Activated T-helper 1 cell treated with anti-CD3 and anti-CD28 coated beads, Interleukin-2, amount 50 U/mL, for 16 hours (primary cell): ENCODE results near the gene HLA-DRB1.
"Not testable (repeated sequence)": the region's sequence is repeated elsewhere in the genome, so short reads cannot be mapped to it uniquely, and the experiment has no call there.

ENCODE experiments used
- DNase-seq, 2 donors: peaks; one replicate each; pipeline ENCODE4 v3.0.0-alpha.2; 2020; ENCODE audit warnings: low read depth in 1 of 2, low spot score in 1 of 2

Gene HLA-DRB1

DNA sequence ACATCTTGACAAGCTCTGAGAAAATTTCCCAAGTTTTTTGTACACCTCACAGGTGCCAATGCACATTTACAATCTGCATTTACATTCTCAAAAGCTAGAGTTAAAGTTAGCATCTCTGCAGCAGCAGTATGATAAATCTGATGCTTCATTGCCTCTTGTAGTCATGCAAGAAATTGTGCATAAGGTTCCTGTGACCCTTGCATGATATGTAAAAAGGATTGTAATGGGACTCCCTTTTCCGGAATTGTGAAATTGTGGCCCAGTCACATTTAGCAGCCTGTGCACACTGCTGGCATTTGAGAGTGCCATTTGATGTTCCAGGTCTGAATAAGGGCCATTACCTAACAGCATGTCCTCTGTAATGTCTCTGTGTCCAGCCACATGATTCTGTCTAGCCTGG, 24.1 kb downstream of the HLA-DRB1 start:
- no peak for DNase-seq

DNA sequence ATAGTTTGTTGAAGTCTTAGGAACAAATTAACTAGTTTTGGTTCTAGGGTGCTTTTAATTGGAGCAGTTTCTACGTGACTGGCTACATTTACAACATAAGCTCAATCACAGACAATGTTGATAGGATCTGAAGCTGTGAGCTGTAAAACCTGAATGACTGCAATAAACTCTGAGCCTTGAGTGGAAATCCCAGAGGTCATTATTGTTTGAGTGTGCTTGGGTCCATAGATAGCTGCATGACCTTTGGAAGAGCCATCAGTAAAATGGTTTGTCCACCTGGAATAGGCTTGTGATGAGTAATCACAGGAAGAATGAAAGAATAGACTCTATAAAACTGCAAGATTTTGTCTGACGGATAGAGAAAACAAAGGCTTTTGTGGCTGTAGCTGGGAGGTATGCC, 26.7 kb downstream of the HLA-DRB1 start:
- DNase-seq: no peak

GRCh38 chr6:32559747-32560146, 29.9 kb downstream of the HLA-DRB1 start:
- DNase-seq: no peak

GRCh38 chr6:32558426-32559057, 31.1 kb downstream of the HLA-DRB1 start:
- no peak for DNase-seq

DNA sequence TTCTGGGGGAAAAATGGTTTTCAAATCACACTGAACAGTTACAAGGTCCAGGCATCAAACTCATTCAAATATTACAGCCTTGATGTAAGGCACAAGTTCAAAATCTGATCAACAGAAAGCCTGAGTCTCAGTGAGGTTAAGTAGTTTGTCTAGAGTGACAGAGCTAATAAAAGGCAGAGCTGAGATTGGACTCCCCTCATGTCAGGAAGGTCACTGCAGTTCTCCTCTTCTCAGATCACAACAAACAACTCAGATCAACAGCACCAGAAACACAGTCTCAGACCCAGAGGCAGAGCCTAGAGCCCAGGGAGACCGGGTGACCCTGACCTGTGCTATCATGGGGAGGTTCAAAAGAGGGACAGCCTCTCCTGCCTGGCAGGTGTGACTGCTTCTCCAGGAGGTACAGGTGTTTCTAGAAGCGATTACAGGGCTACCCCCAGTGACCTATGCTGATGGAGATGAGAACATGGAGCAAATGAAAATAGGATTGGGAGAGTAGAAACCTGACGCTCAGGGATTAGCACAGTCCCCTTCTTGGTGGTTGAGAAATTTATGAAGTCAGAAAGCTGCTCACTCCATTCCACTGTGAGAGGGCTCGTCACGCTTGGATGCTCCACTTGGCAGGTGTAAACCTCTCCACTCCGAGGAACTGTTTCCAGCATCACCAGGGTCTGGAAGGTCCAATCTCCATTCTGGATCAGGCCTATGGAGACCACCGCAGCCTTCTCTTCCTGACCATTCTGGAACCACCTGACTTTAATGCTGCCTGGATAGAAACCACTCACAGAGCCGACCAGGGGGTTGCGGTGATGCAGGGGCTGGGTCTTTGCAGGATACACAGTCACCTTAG, 35.3 kb downstream of the HLA-DRB1 start:
- no peak for DNase-seq

DNA sequence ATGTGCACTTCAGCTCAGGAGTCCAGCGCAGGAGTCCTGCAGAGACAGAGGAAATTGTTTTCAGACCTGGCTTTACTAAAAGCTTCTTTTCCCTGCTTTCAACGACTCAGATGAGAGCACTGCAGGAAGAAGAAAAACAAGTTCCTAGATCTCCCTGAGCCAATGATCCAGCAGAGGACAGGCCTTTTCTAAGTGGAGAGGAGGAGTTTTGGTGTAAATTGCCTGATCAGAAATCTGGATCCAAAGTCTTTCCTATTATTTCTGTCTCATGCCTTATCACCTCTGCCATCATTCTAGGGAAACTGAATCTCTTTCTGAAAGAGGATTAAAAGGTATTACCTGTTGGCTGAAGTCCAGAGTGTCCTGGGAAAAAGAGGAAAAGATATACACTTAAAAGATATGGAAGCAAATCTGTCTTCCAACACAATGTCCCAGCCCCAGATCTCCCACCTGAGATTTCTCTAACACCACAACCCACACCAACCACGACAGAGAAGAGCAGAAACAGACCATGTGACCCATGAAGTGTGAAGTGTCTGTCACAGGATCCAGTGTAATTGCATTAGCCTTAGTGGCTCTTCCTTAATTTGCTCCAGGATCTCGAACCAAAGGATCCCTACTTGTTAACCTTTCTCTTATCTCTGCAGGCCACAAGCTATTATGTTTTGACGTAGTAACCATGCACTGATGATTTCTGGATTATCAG, 36.5 kb downstream of the HLA-DRB1 start:
- DNase-seq: no peak

- DNase-seq: no peak
Observed at GRCh38 chr6:32551410-32551809, 38.2 kb downstream of the HLA-DRB1 start.

GRCh38 chr6:32539839-32540238, 49.8 kb downstream of the HLA-DRB1 start:
- DNase-seq: no peak

GRCh38 chr6:32530431-32530793, 59.2 kb downstream of the HLA-DRB1 start:
- DNase-seq: not testable (repeated sequence)

- no peak for DNase-seq
Observed at GRCh38 chr6:32529697-32530430, 59.8 kb downstream of the HLA-DRB1 start, which contains the start of gene HLA-DRB5. HLA-DRB5 (minus strand) TSS chr6:32530287; CDS start chr6:32530224, 63 bp downstream.
